ENCODE results near the gene PTH1R.

Gene PTH1R

GRCh38 chr3:46869440-46869839 lies 8.1 kb upstream of the PTH1R start:
- no peak for TF ChIP-seq CTCF (IDR thresholded peaks at IDR 0.05; ENCODE audit: control insufficient read depth, extremely low read depth, insufficient read depth)
- no peak for DNase-seq (ENCODE audit: low read depth)
- no peak overlapping the region for H3K4me3 ChIP-seq (ENCODE audit: low read depth, low read length)

GRCh38 chr3:46870651-46871050 lies 6.9 kb upstream of the PTH1R start:
- no peak for DNase-seq (ENCODE audit: low read depth)
- H3K4me3 ChIP-seq (ENCODE audit: low read depth, low read length): no peak overlapping the region
- TF ChIP-seq CTCF (IDR thresholded peaks at IDR 0.05; ENCODE audit: control insufficient read depth, extremely low read depth, insufficient read depth): no peak

- no peak for TF ChIP-seq CTCF (IDR thresholded peaks at IDR 0.05; ENCODE audit: control insufficient read depth, extremely low read depth, insufficient read depth)
- DNase-seq (ENCODE audit: low read depth): no peak
- H3K4me3 ChIP-seq (ENCODE audit: low read depth, low read length): no peak overlapping the region
Observed at GRCh38 chr3:46871222-46871621, 6.3 kb upstream of the PTH1R start.

- no peak for DNase-seq (ENCODE audit: low read depth)
- no peak overlapping the region for H3K4me3 ChIP-seq (ENCODE audit: low read depth, low read length)
- no peak for TF ChIP-seq CTCF (IDR thresholded peaks at IDR 0.05; ENCODE audit: control insufficient read depth, extremely low read depth, insufficient read depth)
Observed at GRCh38 chr3:46873521-46873920, 4.0 kb upstream of the PTH1R start.

- TF ChIP-seq CTCF (IDR thresholded peaks at IDR 0.05; ENCODE audit: control insufficient read depth, extremely low read depth, insufficient read depth): no peak
- no peak for DNase-seq (ENCODE audit: low read depth)
- no peak overlapping the region for H3K4me3 ChIP-seq (ENCODE audit: low read depth, low read length)
Observed at GRCh38 chr3:46874430-46874829, 3.1 kb upstream of the PTH1R start.

- DNase-seq (ENCODE audit: low read depth): no peak
- no peak overlapping the region for H3K4me3 ChIP-seq (ENCODE audit: low read depth, low read length)
- TF ChIP-seq CTCF (IDR thresholded peaks at IDR 0.05; ENCODE audit: control insufficient read depth, extremely low read depth, insufficient read depth): no peak
Observed at GRCh38 chr3:46875560-46875959, 2.0 kb upstream of the PTH1R start.
